ENCODE measurements around the gene GRIK4.

- TF ChIP-seq CTCF (IDR thresholded peaks at IDR 0.05; ENCODE audit: low read length) (no peak), EZH2 (IDR thresholded peaks at IDR 0.05; ENCODE audit: borderline replicate concordance, low read length) (no peak)
Observed at GRCh38 chr11:120929090-120929489, 417.5 kb downstream of the GRIK4 start.

All from OCI-LY1 (cell line).